ENCODE data around the gene FADS6. TPM values are rescaled to one million over a fixed set of nuclear protein-coding genes. Genes with fewer than 3 reads are reported as not detected.

FADS6 gene
- polyA plus RNA-seq, 1 donor (not counting 4 experiments of a cell fraction or from before 2014, with no cell fraction given): 0.07 TPM

DNA sequence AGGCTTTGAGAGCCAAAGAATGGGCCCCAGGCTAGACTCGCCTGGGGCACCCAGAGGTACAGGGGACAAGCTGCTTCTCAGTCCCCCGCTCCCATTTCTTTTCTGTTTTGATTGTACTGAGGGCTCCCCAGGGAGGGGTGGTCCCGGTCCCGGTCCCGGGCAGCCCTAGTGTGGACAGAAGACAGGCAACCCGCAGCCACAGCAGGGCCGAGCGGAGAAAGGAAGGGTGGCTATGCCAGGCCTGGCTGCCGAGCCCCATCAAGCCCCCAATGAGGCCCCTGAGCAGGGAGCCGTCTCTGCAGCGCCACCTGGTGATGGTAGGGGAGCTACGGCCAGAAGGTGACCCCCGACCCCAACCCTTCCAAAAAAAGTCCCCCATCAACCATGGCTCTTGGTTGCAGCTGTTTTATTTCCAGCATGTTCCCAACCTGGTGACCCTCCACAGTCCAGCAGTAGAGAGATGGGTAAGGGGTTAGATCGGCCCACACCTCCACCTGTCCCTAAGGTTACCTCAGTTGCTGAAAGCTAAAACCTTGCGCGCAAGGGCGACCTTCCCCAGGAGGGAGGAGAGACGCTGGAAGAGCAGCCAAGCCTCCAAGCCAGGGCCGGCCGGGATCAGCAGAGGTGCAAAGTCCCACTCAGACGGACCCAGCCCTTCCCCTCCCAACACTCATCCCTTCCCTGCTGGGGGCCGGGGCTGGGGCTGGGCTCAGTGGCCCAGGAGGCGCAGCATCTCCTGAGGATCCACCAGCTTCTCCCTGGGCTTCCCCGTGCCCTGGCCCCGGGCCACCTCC, 31.1 kb downstream of the FADS6 start:
- Histone ChIP-seq H3K4me3 (ENCODE audit: control insufficient read depth in 2 of 3, extremely low read depth in 1 of 3, insufficient read depth in 2 of 3, low read depth in 1 of 3, low read length in 3 of 3) (no peak overlapping the region), H3K9me1 (ENCODE audit: control insufficient read depth, extremely low read depth, insufficient read depth, low read length) (no peaks in the 10 kb centered on the region), H4K20me1 (ENCODE audit: control insufficient read depth, extremely low read depth, insufficient read depth, low read length) (peaks cover 5% of the 10 kb centered on the region), H2AFZ (ENCODE audit: control insufficient read depth, low read length) (no peak overlapping the region), H3K9ac (ENCODE audit: control insufficient read depth, extremely low read depth, insufficient read depth, low read length) (no peak overlapping the region), H3K9me3 (ENCODE audit: control insufficient read depth, low read depth, low read length) (no peaks in the 10 kb centered on the region), H3K4me1 (ENCODE audit: control insufficient read depth, extremely low read depth, insufficient read depth, low read length) (peaks cover 5% of the 10 kb centered on the region), H3K36me3 (ENCODE audit: control insufficient read depth in 2 of 2, extremely low read depth in 1 of 2, insufficient read depth in 2 of 2, low read length in 2 of 2) (peaks cover 0 to 2% of the 10 kb centered on the region in 2 experiments), H3K27me3 (ENCODE audit: control insufficient read depth, extremely low read depth, insufficient read depth, low read length) (peaks cover 47% of the 10 kb centered on the region), H3K4me2 (ENCODE audit: control insufficient read depth, extremely low read depth, insufficient read depth, low read depth, low read length) (peak overlapping the region; percentile 22), H3K27ac (ENCODE audit: control insufficient read depth, insufficient read depth, low read length) (no peak overlapping the region), H3K79me2 (ENCODE audit: control insufficient read depth, insufficient read depth, low read length) (no peaks in the 10 kb centered on the region)
- TF ChIP-seq, protein P1, sequence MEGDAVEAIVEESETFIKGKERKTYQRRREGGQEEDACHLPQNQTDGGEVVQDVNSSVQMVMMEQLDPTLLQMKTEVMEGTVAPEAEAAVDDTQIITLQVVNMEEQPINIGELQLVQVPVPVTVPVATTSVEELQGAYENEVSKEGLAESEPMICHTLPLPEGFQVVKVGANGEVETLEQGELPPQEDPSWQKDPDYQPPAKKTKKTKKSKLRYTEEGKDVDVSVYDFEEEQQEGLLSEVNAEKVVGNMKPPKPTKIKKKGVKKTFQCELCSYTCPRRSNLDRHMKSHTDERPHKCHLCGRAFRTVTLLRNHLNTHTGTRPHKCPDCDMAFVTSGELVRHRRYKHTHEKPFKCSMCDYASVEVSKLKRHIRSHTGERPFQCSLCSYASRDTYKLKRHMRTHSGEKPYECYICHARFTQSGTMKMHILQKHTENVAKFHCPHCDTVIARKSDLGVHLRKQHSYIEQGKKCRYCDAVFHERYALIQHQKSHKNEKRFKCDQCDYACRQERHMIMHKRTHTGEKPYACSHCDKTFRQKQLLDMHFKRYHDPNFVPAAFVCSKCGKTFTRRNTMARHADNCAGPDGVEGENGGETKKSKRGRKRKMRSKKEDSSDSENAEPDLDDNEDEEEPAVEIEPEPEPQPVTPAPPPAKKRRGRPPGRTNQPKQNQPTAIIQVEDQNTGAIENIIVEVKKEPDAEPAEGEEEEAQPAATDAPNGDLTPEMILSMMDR (optimal IDR thresholded peaks at IDR 0.05 in 1 of 3, IDR thresholded peaks at IDR 0.05 in 1 of 3, conservative IDR thresholded peaks at IDR 0.05 in 1 of 3; ENCODE audit: extremely low read depth in 1 of 3, insufficient read depth in 2 of 3, low read length in 3 of 3): peak; percentile 52 to 77 (median 56)
- peak; percentile 82 for TF ChIP-seq EZH2 (IDR thresholded peaks at IDR 0.05; ENCODE audit: low read length)
- DNase-seq (ENCODE audit: low read depth, low spot score): no peak
- dilution Hi-C loops (cut with MboI; ENCODE audit: extremely low pct_ligation_motif_present, low sequenced_read_pairs): no loop called here
- no peak for FAIRE-seq

DNA sequence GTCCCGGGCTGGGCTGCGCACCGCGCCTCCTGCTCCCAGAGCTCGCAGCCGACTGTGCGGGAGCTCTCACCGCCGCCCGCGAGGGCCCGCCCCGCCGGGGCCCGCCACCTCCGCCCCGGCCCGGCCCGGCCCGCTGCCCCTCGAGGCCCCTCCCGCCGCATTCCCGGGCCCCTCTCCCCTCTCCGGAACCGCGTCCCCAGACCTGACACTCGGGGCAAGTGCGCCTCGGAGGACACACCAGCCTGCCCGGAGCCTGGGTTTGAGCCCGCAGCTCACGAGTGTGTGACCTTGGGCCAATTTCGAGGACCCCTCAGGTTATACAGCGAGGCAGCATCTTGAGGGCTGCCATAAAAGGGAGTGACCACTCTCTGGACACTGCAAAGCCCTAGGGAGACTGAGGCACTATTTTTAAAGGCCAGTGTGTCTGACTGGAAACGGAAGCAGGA, 31.7 kb downstream of the FADS6 start:
- no peak overlapping the region for H3K9ac ChIP-seq (ENCODE audit: control insufficient read depth, extremely low read depth, insufficient read depth, low read length)
- peaks cover 5% of the 10 kb centered on the region for H3K4me1 ChIP-seq (ENCODE audit: control insufficient read depth, extremely low read depth, insufficient read depth, low read length)
- DNase-seq (ENCODE audit: low read depth, low spot score): no peak
- H3K9me3 ChIP-seq (ENCODE audit: control insufficient read depth, low read depth, low read length): no peaks in the 10 kb centered on the region
- no peak for FAIRE-seq
- dilution Hi-C loops (cut with MboI; ENCODE audit: extremely low pct_ligation_motif_present, low sequenced_read_pairs): no loop called here
- H3K27me3 ChIP-seq (ENCODE audit: control insufficient read depth, extremely low read depth, insufficient read depth, low read length): peaks cover 52% of the 10 kb centered on the region
- no peak overlapping the region for H3K27ac ChIP-seq (ENCODE audit: control insufficient read depth, insufficient read depth, low read length)
- H4K20me1 ChIP-seq (ENCODE audit: control insufficient read depth, extremely low read depth, insufficient read depth, low read length): peaks cover 5% of the 10 kb centered on the region
- H3K4me2 ChIP-seq (ENCODE audit: control insufficient read depth, extremely low read depth, insufficient read depth, low read depth, low read length): peak overlapping the region; percentile 22
- H3K79me2 ChIP-seq (ENCODE audit: control insufficient read depth, insufficient read depth, low read length): no peaks in the 10 kb centered on the region
- TF ChIP-seq, protein P1 (optimal IDR thresholded peaks at IDR 0.05 in 1 of 3, IDR thresholded peaks at IDR 0.05 in 1 of 3, conservative IDR thresholded peaks at IDR 0.05 in 1 of 3; ENCODE audit: extremely low read depth in 1 of 3, insufficient read depth in 2 of 3, low read length in 3 of 3): no peak
- peak; percentile 82 for TF ChIP-seq EZH2 (IDR thresholded peaks at IDR 0.05; ENCODE audit: low read length)
- H3K4me3 ChIP-seq (ENCODE audit: control insufficient read depth in 2 of 3, extremely low read depth in 1 of 3, insufficient read depth in 2 of 3, low read depth in 1 of 3, low read length in 3 of 3): no peak overlapping the region
- H3K9me1 ChIP-seq (ENCODE audit: control insufficient read depth, extremely low read depth, insufficient read depth, low read length): no peaks in the 10 kb centered on the region
- peaks cover 0 to 2% of the 10 kb centered on the region in 2 experiments for H3K36me3 ChIP-seq (ENCODE audit: control insufficient read depth in 2 of 2, extremely low read depth in 1 of 2, insufficient read depth in 2 of 2, low read length in 2 of 2)
- no peak overlapping the region for H2AFZ ChIP-seq (ENCODE audit: control insufficient read depth, low read length)

All from keratinocyte (primary cell).